Rectal smooth muscle tissue (tissue), 1 donor: ENCODE results near the gene CHERP.

ENCODE experiments used
- H3K27ac ChIP-seq: one replicate; pipeline ENCODE4 v1.7.0; 2013; ENCODE audit warnings: low read depth, low read length, inconsistent platforms
- H3K27me3 ChIP-seq: one replicate; pipeline ENCODE4 v1.7.0; 2013; ENCODE audit warnings: low read length; ENCODE audit not compliant: control insufficient read depth, insufficient read depth
- H3K36me3 ChIP-seq: one replicate; pipeline ENCODE4 v1.7.0; 2013; ENCODE audit warnings: low read length; ENCODE audit not compliant: control insufficient read depth, insufficient read depth
- H3K4me1 ChIP-seq: one replicate; pipeline ENCODE4 v1.7.0; 2013; ENCODE audit warnings: low read length; ENCODE audit not compliant: control insufficient read depth, insufficient read depth
- H3K4me3 ChIP-seq: one replicate; pipeline ENCODE4 v1.7.0; 2013; ENCODE audit warnings: low read length
- H3K9ac ChIP-seq: one replicate; pipeline ENCODE4 v1.7.0; 2013; ENCODE audit warnings: low read length

The CHERP gene, protein sequence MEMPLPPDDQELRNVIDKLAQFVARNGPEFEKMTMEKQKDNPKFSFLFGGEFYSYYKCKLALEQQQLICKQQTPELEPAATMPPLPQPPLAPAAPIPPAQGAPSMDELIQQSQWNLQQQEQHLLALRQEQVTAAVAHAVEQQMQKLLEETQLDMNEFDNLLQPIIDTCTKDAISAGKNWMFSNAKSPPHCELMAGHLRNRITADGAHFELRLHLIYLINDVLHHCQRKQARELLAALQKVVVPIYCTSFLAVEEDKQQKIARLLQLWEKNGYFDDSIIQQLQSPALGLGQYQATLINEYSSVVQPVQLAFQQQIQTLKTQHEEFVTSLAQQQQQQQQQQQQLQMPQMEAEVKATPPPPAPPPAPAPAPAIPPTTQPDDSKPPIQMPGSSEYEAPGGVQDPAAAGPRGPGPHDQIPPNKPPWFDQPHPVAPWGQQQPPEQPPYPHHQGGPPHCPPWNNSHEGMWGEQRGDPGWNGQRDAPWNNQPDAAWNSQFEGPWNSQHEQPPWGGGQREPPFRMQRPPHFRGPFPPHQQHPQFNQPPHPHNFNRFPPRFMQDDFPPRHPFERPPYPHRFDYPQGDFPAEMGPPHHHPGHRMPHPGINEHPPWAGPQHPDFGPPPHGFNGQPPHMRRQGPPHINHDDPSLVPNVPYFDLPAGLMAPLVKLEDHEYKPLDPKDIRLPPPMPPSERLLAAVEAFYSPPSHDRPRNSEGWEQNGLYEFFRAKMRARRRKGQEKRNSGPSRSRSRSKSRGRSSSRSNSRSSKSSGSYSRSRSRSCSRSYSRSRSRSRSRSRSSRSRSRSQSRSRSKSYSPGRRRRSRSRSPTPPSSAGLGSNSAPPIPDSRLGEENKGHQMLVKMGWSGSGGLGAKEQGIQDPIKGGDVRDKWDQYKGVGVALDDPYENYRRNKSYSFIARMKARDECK

DNA sequence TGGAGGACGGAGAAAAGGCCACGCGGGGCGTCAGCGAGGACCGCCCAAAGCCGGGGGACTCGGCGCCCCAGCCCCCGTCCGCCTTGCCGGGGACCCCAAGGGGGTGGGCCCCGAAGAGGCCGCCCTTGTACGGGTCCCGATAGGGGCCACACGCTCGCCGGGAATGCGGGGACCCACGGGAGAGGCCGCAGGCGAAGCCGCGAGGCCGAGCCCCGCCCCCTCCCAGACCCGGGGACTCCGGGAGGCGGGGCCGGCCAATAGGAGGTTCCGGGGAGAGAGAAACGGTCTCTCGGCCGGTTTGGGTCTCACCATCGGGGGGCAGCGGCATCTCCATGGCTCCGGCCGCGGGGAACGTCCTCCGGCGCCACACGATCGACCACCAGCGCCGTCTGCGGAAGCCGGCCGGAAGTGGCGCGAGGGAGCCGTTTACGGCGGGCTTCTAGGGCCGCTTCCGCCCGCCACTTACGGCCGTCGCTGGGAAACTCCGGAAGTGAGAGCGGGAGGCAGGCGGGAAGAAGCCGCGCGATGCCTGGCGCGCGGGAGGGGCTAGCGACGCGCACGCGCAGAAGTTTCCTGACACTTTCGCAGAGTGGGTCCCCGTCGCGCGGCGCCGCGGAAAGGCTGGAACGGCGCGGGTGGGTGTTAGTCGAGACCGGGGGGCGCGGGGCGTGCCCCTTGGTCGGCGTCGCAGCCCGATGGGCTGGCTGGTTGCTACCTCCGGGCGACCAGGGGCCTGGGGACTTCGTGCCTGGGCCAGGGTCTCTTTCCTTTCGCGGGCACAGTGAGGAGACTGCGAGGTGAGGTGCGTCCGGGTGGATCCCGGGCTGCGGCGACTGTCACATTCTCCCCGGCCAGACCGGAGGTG, at the start of gene CHERP:
Gene CHERP, minus strand, starts transcription at position 393 of the 865 bp plus-strand sequence. Its CDS starts 59 bp downstream, at position 334.
- H3K27ac ChIP-seq: peak within 1 kb of the TSS; percentile 86
- H3K9ac ChIP-seq: peak within 1 kb of the TSS; percentile 88
- H3K4me3 ChIP-seq: peak within 1 kb of the TSS; percentile 71
- peaks cover 10% of the 10 kb centered on the region for H3K36me3 ChIP-seq
- no peaks in the 10 kb centered on the region for H3K27me3 ChIP-seq
- H3K4me1 ChIP-seq: peaks cover 14% of the 10 kb centered on the region

DNA sequence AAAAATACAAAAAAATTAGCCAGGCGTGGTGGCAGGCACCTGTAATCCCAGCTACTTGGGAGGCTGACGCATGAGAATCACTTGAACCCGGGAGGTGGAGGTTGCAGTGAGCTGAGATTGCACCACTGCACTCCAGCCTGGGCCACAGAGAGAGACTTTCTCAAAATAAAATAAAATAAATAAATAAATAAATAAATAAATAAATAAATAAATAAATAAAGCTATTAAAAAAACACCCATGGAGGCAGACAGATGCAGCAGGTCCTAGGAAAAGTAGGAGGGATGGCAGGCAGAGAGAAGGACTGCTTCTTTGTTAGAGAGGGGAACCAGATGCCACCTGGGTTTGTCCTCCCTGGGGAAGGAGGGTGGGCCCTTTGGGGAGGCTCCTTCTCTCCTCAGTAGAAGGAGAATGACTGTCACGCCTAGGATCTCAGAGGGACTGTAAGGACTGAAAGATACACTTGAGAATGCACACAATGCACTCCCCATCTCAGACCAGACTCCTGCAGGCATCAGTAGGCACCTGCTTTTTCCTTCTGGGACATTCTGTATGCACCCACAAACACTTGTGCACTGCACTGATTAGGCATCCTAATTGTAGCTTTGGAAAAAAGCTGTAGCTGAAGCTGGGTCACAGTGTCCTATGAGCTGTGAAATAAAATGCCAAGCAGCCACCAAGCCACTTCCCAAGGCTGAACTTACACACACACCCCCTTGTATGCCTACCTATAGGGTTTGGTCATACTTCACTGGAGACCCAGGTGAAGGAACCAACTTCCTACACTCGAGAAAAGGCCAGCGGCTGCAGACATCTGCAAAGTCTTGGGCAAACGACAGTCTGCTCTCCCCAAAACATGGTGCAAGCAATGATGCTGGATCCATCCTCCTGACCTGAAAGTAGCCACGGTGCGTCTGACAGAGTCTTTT, 48.9 kb upstream of the CHERP start:
- Histone ChIP-seq H3K27me3 (no peaks in the 10 kb centered on the region), H3K9ac (no peak overlapping the region), H3K4me3 (no peak overlapping the region), H3K4me1 (peaks cover 22% of the 10 kb centered on the region), H3K36me3 (no peaks in the 10 kb centered on the region), H3K27ac (no peak overlapping the region)

DNA sequence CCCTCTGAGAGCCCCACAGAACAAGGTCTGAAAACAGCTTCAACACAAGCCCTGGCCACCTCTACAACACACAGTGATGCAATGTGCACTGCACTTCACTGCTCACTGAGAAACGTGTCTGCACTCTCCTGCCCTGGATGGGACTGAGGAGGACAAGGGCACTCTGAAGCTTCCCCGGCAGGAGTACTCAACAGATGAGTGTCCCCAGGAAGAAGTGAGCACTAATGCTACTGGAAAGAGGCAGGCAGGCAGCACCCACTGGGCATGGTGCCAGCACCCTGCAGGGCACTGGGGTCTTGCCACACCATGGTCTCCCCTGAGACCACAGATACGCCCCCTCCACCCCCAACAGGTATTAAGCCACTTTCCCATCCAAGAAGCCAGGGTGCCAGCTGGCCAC, 47.7 kb upstream of the CHERP start:
- Histone ChIP-seq H3K36me3 (no peaks in the 10 kb centered on the region), H3K4me1 (peaks cover 22% of the 10 kb centered on the region), H3K4me3 (no peak overlapping the region), H3K9ac (no peak overlapping the region), H3K27me3 (no peaks in the 10 kb centered on the region), H3K27ac (no peak overlapping the region)

DNA sequence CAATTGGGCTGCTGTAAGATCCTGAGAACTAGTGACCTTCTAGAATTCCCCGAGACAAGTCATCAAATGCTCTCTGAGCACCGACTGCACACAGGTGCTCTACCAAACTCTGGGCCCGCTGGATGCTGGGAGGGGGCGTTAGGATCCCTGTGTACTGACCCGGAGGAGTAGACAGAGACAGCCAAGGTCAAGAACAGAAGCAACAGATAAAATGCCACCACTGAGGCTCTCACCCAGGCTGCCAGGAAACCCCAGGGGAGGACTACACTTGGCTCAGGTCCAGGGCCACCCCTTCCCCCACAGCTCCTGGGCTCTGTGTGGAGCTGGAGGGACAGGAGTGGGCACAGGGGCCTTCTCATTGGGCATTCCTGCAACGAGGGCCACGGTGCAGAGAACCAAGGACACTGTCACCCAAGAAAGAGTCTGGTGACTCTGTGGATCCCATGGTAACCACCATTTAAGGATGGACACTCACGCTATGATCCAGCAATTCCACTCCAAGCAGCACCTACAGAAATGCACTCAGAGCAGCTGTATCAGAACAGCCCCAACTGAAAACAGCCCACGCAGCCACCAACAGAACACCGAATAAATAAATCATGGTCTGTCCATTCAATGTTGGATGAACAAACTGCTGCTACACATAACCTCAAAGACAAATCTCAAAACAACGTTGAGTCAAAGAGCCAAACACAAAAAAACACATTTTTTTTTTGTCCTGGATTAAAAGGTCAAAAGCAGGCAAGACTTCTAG, 46.8 kb upstream of the CHERP start:
- Histone ChIP-seq H3K27ac (no peak overlapping the region), H3K4me3 (peak overlapping the region; percentile 66), H3K36me3 (no peaks in the 10 kb centered on the region), H3K9ac (no peak overlapping the region), H3K27me3 (no peaks in the 10 kb centered on the region), H3K4me1 (peaks cover 26% of the 10 kb centered on the region)

DNA sequence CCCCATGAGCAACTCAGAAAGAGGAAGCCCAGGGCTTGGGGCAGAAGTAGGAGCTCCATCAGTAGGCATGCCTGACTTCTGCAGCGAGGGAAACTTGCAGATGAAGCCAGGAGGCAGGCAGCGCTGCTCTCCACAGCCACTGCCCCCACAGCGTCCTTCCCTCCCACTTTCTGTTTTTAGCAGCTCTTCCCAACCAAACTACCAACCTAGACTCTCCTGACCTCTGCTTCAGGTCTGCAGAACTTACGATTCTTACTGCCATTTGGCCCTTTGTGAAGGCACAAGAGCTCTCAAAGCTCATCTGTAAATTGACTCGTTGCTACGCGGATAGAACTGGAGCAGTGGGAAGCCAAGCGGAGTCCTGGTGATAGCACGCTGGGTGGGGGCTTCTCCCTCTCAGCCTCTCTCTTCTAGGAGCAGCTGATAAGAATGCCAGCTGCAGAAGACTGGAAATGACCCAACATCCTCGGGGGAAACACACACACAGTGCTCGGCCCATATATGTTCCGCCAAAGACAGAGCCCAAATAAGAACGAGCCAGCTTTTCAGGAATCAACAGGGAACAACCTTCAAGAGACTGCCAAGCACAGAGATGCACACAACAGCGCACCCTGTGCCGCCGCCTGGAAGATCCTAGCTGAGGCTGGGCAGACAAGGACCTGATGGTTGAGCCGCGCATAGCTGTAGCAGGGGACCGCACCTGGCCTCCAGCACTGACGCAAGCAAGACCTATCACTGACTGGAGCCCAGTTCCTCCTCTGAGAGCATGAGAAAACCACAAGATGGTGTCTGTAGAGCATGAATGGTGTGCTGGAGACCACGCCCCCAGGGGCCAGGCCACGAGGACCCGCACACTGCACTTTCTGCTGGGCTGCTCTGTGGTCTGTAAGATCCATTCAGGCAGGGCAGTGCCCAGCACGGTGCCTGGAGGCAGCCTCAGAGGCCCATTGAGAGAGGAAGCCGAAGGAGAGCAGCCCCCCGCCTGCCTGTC, 45.9 kb upstream of the CHERP start:
- Histone ChIP-seq H3K4me3 (peak overlapping the region; percentile 66), H3K36me3 (no peaks in the 10 kb centered on the region), H3K27me3 (no peaks in the 10 kb centered on the region), H3K27ac (peak overlapping the region; percentile 39), H3K4me1 (peaks cover 31% of the 10 kb centered on the region), H3K9ac (no peak overlapping the region)

DNA sequence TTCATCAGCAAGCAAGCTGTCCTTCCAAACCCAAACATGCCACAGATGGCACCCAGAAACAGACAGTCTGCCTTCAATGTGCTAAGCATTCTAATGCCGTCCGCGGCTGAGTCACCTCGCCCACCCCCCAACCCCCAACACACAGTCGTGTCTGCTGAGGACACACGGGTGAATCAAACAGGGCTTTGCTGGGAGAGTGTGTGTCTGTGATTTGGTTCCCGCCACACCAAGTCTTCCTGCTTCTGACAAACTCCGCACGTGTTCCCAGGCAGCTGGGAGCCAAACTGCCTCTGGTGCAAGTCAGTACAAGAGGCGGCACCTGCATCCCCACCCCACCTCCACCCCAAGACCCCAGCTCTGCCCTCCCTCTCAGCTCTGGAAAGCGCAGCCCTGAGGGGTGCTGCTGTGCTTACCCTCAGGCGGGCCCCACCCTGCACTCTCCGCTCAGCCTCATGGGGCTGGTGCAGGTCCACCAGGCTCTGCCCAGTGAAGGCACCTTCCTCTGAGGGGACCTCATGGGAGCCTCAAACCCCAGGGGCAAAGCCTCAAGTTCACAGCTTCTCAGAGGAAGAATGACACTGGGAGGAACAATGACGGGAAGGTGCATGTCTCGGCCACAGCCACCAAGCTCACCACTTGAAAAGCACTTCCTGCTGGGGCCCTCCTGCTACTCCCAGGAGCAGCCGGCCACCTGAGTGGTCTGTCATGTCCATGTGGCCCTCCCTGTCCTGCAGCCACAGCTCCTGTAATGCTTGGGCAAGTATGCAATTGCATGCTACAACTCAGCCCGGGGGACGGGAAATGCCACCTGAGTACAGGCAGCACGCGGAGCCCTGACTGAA, 45.0 kb upstream of the CHERP start:
- Histone ChIP-seq H3K4me3 (peak overlapping the region; percentile 66), H3K9ac (peak overlapping the region; percentile 38), H3K27me3 (no peaks in the 10 kb centered on the region), H3K4me1 (peaks cover 31% of the 10 kb centered on the region), H3K36me3 (no peaks in the 10 kb centered on the region), H3K27ac (no peak overlapping the region)

DNA sequence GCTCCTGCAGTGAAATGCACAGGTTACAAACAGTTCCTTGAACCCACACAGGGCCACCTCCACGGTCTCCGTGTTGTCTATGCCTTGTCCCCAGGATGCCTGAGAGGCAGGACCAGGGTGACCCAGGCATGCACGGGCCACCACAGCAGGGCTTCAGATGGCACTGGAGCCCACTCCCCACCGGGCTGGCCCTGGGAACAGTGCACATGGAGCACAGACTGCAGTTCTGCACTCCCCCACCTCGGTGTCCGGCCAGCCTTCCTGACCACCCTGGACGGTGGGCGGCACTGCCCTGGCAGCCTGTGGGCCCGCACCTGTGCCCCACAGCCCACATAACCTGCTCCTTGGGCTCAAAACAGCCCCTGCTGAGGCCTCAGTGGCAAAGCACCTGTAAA, 44.2 kb upstream of the CHERP start:
- peaks cover 31% of the 10 kb centered on the region for H3K4me1 ChIP-seq
- H3K9ac ChIP-seq: no peak overlapping the region
- H3K27me3 ChIP-seq: no peaks in the 10 kb centered on the region
- no peaks in the 10 kb centered on the region for H3K36me3 ChIP-seq
- H3K4me3 ChIP-seq: peak overlapping the region; percentile 25
- no peak overlapping the region for H3K27ac ChIP-seq

DNA sequence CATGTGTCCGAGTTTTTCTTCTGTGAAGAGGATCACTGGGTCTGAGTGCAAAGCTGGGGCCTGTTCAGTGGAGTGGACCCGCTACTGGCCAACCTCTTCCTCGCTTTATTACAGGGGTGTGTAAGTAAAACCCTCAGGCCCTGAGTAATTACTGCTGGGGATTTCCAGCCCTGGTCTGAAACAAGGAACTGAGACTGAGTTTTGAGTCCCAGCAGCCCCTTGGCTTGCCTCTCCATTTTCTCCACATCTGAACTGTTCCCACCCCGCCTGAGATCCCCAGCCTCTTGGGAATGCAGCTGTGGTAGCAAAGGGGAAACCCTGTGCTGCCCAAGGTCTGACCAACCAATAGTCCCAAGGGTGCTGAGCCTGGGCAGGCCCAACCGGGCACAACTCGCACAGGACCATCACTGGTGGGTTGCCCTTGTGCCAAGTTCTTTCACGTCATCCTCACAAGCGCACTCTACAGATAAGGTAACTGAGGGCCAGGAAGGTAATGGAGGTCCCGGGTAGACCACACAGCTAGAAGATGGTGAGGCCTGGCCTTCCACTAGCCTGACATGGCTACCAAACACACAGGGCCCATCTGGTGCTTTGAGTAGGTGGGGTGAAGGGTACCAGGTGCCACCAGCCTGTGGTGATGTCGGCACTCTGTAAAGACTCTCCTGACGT, 43.7 kb upstream of the CHERP start:
- Histone ChIP-seq H3K27me3 (no peaks in the 10 kb centered on the region), H3K27ac (no peak overlapping the region), H3K4me3 (peak overlapping the region; percentile 22), H3K4me1 (peaks cover 31% of the 10 kb centered on the region), H3K36me3 (no peaks in the 10 kb centered on the region), H3K9ac (no peak overlapping the region)

DNA sequence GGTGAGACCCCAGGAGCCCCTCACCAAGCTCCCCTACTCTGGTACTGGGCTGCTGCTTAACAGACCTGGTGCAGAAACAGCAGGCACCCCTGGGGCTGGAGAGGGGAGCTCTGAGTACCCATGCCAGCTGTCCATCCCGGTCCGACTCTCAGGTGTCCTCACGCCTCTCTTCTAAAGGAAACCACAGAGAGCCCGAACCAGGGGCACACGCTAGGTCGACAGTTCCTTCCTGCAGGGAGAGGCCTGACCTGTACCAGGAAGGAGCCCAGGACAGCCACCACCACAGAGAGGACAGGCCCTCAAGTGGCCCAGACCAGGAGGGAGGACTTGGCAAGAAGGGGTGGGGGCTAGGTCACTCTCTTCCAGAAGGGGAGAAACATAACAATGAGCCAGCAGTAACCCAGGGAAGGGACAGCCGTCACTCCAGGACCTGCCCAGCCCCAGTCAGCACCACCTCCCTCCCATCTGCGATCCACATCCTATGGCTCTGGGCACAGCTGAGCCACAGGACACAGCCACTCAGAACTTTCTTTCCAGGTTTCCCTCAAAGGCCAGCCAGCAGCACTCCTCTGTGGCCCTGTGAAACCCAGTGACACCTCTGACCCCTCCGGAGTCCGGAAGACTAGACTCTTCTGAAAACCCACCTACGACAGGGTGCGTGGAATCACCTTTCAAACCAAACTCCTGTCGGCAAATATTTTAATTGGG, 43.0 kb upstream of the CHERP start:
- no peak overlapping the region for H3K27ac ChIP-seq
- no peaks in the 10 kb centered on the region for H3K36me3 ChIP-seq
- peak overlapping the region; percentile 34 for H3K9ac ChIP-seq
- H3K4me3 ChIP-seq: peak overlapping the region; percentile 56
- peaks cover 31% of the 10 kb centered on the region for H3K4me1 ChIP-seq
- H3K27me3 ChIP-seq: no peaks in the 10 kb centered on the region
